GM12892 (cell line): ENCODE measurements around the gene RHOT1.

Experiments used
- POLR2A ChIP-seq: IDR thresholded peaks from 2 replicates; pipeline ENCODE4 v1.6.1; 2011; ENCODE audit warnings: low read depth, low read length, control low read depth
- POLR2AphosphoS5 ChIP-seq: IDR thresholded peaks from 2 replicates; pipeline ENCODE4 v1.6.1; 2011; ENCODE audit warnings: low read depth, low read length, control low read depth
- TAF1 ChIP-seq: IDR thresholded peaks from 2 replicates; pipeline ENCODE4 v1.6.1; 2011; ENCODE audit warnings: low read depth, mild to moderate bottlenecking, control low read depth, low read length, borderline replicate concordance

DNA sequence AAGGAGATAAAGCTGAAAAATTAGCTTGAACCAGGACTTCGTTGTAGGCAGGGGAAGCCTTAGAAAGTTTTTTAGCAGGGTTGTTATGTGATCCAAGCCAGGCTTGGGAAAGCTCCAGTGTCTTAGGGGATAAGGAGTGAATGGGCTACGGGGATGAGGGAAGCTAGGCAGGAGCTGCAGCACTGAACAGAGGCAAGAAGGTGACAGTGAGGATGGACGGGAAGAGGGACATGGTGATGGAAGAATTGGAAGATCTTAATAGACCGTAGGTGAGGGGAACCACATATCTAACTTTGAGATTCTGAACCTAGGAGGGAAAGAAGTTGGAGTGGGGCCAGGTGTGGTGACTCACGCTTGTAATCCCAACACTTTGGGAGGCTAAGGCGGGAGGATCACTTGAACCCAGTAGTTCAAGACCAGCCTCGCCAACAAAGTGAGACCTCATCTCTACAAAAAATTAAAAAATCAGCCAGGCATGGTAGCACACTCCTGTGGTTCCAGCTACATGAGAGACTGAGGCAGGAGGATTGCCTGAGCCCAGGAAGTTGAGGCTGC is 126.5 kb downstream of the RHOT1 start:
- TF ChIP-seq POLR2A (no peak), POLR2AphosphoS5 (no peak), TAF1 (no peak)
